OCI-LY3 (cell line): ENCODE data around the gene RPS16.
A peak's percentile ranks its signal among the peaks of the same experiment; 100 is the strongest.

Source experiments
- H2AFZ ChIP-seq: fragments of 200-600, 300-600 bp; shearing (Covaris generic); 2 replicates; pipeline ENCODE4 v1.6.0; 2014; ENCODE audit warnings: antibody characterized with exemption, low read depth, low read length
- H3K27ac ChIP-seq: fragments of 200-600, 300-600 bp; sonication (generic); 2 replicates; pipeline ENCODE4 v1.5.1; 2014; ENCODE audit warnings: mild to moderate bottlenecking, low read length, moderate library complexity, mixed read lengths
- H3K27me3 ChIP-seq: fragments of 200-600, 300-600 bp; sonication (generic); 2 replicates; pipeline ENCODE4 v1.6.1; 2014; ENCODE audit warnings: low read depth, low read length, mixed read lengths
- H3K36me3 ChIP-seq: fragments of 200-600, 300-600 bp; sonication (generic); replicated peaks from 2 replicates; pipeline ENCODE3; 2014; ENCODE audit warnings: low read depth, low read length, mixed read lengths
- H3K4me1 ChIP-seq: fragments of 300-600, 200-600 bp; sonication (generic); 2 replicates; pipeline ENCODE4 v1.6.1; 2014; ENCODE audit warnings: low read length, mixed read lengths
- H3K4me2 ChIP-seq: fragments of 200-600, 300-600 bp; sonication (generic); 2 replicates; pipeline ENCODE4 v1.6.1; 2014; ENCODE audit warnings: low read length, mixed read lengths
- H3K4me3 ChIP-seq: fragments of 300-600, 200-600 bp; sonication (generic); 2 replicates; pipeline ENCODE4 v1.5.1; 2014; ENCODE audit warnings: antibody characterized with exemption, mild to moderate bottlenecking, low read length, moderate library complexity
- H3K79me2 ChIP-seq: fragments of 300-600, 200-600 bp; shearing (Covaris generic); 2 replicates; pipeline ENCODE4 v1.6.1; 2014; ENCODE audit warnings: mild to moderate bottlenecking, low read length, mixed read lengths
- H3K9ac ChIP-seq: fragments of 300-600, 200-600 bp; shearing (Covaris generic); 2 replicates; pipeline ENCODE4 v1.6.0; 2014; ENCODE audit warnings: mild to moderate bottlenecking, low read length, moderate library complexity
- H3K9me3 ChIP-seq: fragments of 200-600, 300-600 bp; shearing (Covaris generic); 2 replicates; pipeline ENCODE4 v1.6.1; 2014; ENCODE audit warnings: low read length, mixed read lengths; ENCODE audit not compliant: insufficient read depth
- H4K20me1 ChIP-seq: fragments of 200-600, 300-600 bp; sonication (generic); 2 replicates; pipeline ENCODE4 v1.6.1; 2016; ENCODE audit warnings: low read length, mixed read lengths; ENCODE audit not compliant: insufficient read depth
- EZH2phosphoT487 ChIP-seq: fragments of 200-600 bp; shearing (Covaris generic); IDR thresholded peaks from 2 replicates; pipeline ENCODE4 v1.6.1; 2018; ENCODE audit warnings: antibody characterized with exemption, mixed run types, low read depth
- TF ChIP-seq, protein P1 (sequence below): fragments of 200-600, 300-600 bp; sonication (generic); IDR thresholded peaks from 2 replicates; pipeline ENCODE4 v1.5.1; 2014; ENCODE audit warnings: antibody characterized with exemption, low read length, low read depth

The RPS16 gene

DNA sequence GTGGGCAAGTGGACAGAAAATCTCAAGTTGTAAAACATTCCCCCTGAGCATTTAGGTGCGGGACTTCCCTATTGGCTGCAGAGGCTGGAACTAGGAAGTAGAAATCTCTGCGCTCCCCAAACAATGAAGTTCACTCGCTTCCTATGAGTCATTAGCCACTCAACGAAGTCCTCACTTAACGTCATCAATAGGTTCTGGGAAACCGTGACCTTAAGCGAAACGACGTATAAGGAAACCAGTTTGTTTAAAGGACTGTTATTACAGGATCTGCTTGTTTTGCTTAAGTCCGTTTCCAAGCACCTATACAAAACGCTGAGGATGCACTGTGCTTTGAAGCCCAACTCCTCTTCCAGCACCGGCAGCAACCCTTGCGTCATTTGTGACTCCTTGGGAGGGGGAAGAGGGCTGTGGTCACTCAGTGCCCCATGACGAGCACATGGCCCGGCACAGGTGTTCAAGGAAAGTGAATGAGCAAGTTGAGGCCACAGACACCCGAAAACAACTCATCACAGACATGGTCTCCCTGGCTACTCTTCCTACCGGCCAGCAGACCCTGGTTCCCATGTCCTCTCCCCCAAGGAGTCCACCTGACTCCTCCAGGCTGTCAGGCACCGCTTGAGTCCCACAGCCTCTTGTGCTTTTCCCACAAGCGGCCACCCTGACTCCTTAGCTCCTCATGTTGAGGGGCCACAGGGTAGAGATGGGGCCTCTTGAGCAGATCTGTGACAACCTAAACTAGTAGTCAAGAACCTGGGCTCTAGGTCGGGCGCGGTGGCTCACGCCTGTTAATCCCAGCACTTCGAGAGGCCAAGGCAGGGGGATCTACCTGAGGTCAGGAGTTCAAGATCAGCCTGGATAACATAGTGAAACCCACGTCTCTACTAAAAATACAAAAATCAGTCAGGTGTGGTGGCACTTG lies 4.8 kb downstream of the RPS16 start:
- peak overlapping the region; percentile 1; the same call in 1 of the 2 replicates for H3K4me3 ChIP-seq
- H3K27ac ChIP-seq, result peak overlapping the region; percentile 73
- no peak overlapping the region for H2AFZ ChIP-seq
- H3K9ac ChIP-seq, result peak overlapping the region; percentile 3; the same call in 1 of the 2 replicates
- H3K27me3 ChIP-seq, result no peaks in the 10 kb centered on the region
- TF ChIP-seq, protein P1, sequence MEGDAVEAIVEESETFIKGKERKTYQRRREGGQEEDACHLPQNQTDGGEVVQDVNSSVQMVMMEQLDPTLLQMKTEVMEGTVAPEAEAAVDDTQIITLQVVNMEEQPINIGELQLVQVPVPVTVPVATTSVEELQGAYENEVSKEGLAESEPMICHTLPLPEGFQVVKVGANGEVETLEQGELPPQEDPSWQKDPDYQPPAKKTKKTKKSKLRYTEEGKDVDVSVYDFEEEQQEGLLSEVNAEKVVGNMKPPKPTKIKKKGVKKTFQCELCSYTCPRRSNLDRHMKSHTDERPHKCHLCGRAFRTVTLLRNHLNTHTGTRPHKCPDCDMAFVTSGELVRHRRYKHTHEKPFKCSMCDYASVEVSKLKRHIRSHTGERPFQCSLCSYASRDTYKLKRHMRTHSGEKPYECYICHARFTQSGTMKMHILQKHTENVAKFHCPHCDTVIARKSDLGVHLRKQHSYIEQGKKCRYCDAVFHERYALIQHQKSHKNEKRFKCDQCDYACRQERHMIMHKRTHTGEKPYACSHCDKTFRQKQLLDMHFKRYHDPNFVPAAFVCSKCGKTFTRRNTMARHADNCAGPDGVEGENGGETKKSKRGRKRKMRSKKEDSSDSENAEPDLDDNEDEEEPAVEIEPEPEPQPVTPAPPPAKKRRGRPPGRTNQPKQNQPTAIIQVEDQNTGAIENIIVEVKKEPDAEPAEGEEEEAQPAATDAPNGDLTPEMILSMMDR, result no peak
- TF ChIP-seq EZH2phosphoT487, result no peak
- H4K20me1 ChIP-seq, result peaks cover 24% of the 10 kb centered on the region
- no peaks in the 10 kb centered on the region for H3K9me3 ChIP-seq
- peaks cover 27% of the 10 kb centered on the region for H3K79me2 ChIP-seq
- H3K36me3 ChIP-seq, result peaks cover 35% of the 10 kb centered on the region
- peak overlapping the region; percentile 55 for H3K4me2 ChIP-seq
- peaks cover 42% of the 10 kb centered on the region for H3K4me1 ChIP-seq

GRCh38 chr19:39428283-39429112 lies 7.3 kb downstream of the RPS16 start:
- Histone ChIP-seq H3K9me3 (no peaks in the 10 kb centered on the region), H4K20me1 (peaks cover 12% of the 10 kb centered on the region), H3K4me2 (no peak overlapping the region), H2AFZ (no peak overlapping the region), H3K27ac (no peak overlapping the region), H3K79me2 (peaks cover 4% of the 10 kb centered on the region), H3K9ac (no peak overlapping the region), H3K4me3 (no peak overlapping the region), H3K4me1 (peaks cover 28% of the 10 kb centered on the region), H3K36me3 (peaks cover 26% of the 10 kb centered on the region), H3K27me3 (no peaks in the 10 kb centered on the region)
- TF ChIP-seq, protein P1, result no peak
- TF ChIP-seq EZH2phosphoT487, result no peak

- H3K79me2 ChIP-seq, result no peaks in the 10 kb centered on the region
- no peaks in the 10 kb centered on the region for H3K9me3 ChIP-seq
- no peak overlapping the region for H3K4me2 ChIP-seq
- H4K20me1 ChIP-seq, result peaks cover 6% of the 10 kb centered on the region
- no peak overlapping the region for H3K9ac ChIP-seq
- no peaks in the 10 kb centered on the region for H3K27me3 ChIP-seq
- TF ChIP-seq, protein P1, result no peak
- TF ChIP-seq EZH2phosphoT487, result no peak
- H2AFZ ChIP-seq, result no peak overlapping the region
- no peak overlapping the region for H3K27ac ChIP-seq
- no peak overlapping the region for H3K4me3 ChIP-seq
- H3K36me3 ChIP-seq, result peaks cover 25% of the 10 kb centered on the region
- H3K4me1 ChIP-seq, result peaks cover 21% of the 10 kb centered on the region
These were observed 8.0 kb downstream of the RPS16 start for GRCh38 chr19:39427707-39428106.

DNA sequence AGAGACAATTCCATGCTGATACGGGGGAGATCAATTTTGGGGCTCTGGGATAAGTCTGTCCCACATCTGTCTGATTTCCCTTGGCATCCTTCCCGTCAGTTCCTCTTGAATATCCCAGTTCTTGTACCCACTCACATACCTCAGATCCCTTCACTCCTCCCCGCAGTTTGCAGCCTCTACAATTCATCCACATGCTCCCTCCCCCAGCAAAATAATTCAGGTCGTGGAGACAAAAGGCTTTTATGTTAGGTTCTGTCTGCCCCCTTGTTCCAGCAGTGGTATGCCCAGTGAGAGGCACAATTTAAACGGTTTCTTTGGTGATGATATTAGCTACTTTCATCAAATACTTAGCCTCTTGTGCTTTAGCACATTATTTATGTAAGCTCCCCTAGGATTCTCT lies 9.6 kb downstream of the RPS16 start:
- no peak overlapping the region for H3K4me3 ChIP-seq
- H3K9ac ChIP-seq, result no peak overlapping the region
- H2AFZ ChIP-seq, result no peak overlapping the region
- H3K4me1 ChIP-seq, result peaks cover 9% of the 10 kb centered on the region
- H3K36me3 ChIP-seq, result peaks cover 24% of the 10 kb centered on the region
- H4K20me1 ChIP-seq, result peaks cover 4% of the 10 kb centered on the region
- H3K27me3 ChIP-seq, result no peaks in the 10 kb centered on the region
- H3K9me3 ChIP-seq, result no peaks in the 10 kb centered on the region
- no peaks in the 10 kb centered on the region for H3K79me2 ChIP-seq
- no peak overlapping the region for H3K27ac ChIP-seq
- TF ChIP-seq, protein P1, result no peak
- no peak for TF ChIP-seq EZH2phosphoT487
- no peak overlapping the region for H3K4me2 ChIP-seq
